Right hindlimb (tissue), 1 donor: ENCODE data around the gene SPATA2L.
A peak's percentile ranks its signal among the peaks of the same experiment; 100 is the strongest.

Source experiments
- DNase-seq: peaks from one replicate; pipeline ENCODE4 v3.0.0-alpha.2; 2018

Gene SPATA2L, protein sequence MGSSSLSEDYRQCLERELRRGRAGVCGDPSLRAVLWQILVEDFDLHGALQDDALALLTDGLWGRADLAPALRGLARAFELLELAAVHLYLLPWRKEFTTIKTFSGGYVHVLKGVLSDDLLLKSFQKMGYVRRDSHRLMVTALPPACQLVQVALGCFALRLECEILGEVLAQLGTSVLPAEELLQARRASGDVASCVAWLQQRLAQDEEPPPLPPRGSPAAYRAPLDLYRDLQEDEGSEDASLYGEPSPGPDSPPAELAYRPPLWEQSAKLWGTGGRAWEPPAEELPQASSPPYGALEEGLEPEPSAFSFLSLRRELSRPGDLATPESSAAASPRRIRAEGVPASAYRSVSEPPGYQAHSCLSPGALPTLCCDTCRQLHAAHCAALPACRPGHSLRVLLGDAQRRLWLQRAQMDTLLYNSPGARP

DNA sequence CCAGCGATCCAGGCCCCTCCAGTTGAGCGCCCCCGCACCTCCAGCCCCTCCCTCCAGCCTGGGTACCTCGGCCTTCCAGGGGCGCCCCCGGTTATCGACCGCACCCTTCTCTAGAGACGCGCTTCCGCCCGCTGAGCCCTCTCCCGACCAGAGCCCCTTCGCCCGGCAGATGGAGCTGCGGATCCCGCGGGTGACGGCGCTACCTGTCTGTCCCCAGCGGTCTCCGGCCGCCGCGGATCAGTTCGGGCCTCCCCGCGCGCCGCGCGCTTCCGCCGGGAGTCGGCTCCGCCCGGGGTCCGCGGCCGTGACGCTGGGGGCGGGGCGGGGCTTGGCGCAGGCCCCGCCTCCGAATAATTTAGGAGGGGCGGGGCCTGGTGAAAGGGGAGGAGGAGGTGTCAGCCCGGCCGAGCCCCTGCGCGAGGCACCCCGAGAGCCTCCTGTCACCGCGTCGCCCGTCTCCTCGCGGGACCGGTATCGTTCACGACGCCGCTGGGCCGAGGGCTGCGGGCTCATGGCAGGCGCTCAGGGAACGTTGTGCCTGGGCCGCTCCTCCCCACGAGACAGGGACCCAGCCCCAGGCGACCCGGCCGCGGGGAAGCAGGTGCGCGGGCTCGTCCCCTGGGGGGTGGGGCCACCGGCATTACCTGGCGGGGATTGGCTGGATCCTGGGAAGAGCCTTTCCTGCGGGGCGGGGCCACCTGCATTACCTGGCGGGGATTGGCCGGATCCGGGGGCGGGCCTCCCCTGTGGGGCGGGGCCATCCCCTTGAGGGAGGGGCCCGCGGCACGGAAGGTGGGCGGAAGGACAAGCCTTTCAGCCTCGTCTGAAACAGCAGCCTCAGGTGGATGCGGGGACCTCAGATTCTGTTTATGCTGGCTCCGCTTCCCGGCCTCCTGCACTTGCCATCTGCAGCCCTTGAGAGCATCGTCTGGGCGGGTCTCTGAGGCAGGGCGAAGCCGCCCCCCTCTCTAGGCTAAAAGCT is at the start of gene SPATA2L:
Gene SPATA2L, minus strand, starts transcription at position 281 of the 982 bp plus-strand sequence. CDS start 473 bp downstream, outside the sequence.
- peak; percentile 84 for DNase-seq

DNA sequence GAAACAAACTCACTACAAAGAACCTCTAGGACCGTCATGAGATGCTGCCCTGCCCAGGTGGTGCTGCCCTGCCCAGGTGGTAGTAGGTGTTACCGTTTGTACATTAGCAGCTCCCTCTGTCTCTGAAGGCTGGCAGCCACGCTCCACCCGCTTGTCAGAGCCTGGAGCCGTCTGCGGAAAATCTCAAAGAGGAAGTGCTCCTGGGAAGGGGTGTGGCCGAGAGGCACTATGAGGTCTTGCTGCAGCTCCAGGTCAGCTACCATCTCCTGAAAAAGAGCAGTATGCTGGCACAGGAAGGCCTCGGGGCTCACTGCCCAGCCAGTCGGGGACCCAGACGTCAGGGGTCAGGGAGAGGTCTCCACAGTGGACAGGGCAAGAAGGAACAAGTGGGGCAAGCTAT is 48.1 kb upstream of the SPATA2L start:
- no peak for DNase-seq

DNA sequence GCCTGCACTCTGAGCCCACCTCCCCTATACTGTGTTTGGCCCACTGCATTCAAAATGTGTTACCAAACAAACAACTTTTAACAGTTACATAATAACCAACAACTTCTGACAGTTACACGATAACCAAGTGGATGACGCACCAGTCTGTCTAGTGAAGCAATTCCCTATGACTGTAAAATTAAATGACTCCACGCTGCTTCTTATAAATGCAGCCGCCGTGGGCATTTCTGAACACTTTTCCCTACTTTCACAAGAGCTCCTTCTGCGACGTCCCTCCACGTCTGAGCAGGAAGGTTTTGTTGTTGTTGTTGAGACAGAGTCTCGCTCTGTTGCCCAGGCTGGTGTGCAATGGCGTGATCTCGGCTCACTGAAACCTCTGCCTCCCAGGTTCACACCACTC is 47.4 kb upstream of the SPATA2L start:
- no peak for DNase-seq

DNA sequence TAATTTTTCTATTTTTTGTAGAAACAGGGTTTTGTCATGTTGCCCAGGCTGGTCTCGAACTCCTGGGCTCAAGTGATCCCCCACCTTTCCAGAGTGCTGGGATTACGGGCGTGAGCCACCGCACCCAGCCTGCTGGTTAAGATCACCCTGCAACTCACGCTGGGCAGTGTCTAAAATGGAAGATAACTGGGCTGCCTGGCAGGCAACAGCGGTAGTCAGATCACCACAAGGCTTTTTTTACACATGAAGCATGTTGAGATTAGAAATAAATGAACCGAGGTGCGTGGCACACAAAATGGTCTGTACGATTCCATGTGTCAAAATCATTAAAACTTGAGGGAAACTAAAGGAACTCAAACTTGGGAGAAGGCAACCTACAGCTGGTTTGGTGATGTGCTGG is 46.6 kb upstream of the SPATA2L start:
- DNase-seq: no peak

DNA sequence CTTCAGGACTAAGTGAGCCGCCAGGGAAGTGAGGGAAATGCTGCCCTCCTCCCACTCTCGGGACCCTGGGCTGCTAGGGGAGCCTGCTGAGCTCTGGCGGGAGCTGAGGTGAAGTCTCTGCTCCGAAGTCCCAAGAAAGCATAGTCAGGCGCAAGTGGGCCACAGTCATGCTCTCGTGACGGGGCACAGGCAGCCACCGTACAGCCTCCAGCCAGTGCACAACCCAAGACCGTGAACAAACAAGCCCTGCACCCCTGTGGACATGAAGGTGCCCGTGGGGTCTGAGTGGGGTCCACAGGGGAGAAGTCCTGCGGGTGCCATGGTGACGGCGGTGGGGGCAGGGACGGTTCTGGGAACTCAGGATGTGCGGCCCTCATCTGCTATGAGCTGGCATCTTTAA is 44.5 kb upstream of the SPATA2L start:
- no peak for DNase-seq

DNA sequence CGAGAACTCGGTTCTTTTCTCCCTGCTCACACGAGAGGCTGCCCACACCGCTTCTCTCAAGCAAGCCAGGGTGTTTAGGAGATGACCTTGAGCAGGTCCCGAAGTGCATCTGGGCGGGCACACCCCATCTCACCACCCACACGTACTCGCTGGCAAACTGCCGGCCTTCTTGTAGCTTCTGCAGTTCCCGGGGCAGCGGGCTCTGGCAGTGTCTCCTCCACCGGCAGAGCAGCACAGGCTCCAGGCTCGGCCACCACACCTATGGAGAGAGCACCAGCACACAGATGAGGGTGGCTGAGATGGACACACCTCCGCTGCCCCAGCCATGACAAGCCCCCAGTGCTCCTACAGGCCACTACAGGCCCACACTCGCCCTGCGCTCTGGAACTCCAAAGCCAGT is 43.3 kb upstream of the SPATA2L start:
- no peak for DNase-seq

DNA sequence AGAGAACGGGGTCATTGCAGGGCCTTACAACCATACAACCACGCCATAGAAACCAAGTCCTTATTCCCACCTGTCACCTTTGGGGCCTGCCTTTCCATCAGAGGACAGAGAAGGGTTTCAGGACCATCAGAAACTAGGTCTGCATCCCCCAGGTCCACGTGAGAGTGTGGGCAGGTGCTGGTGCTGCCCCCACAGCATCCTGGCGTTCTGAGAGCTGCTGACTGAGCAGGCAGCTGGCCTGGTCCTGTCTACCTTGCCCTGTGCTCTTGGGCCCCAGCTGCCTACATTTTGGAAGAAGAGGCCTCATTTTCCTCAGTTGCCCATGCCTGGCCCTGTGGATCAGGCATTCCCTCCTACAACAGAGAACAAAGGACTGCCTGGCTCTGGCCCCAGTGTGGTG is 41.4 kb upstream of the SPATA2L start:
- no peak for DNase-seq

DNA sequence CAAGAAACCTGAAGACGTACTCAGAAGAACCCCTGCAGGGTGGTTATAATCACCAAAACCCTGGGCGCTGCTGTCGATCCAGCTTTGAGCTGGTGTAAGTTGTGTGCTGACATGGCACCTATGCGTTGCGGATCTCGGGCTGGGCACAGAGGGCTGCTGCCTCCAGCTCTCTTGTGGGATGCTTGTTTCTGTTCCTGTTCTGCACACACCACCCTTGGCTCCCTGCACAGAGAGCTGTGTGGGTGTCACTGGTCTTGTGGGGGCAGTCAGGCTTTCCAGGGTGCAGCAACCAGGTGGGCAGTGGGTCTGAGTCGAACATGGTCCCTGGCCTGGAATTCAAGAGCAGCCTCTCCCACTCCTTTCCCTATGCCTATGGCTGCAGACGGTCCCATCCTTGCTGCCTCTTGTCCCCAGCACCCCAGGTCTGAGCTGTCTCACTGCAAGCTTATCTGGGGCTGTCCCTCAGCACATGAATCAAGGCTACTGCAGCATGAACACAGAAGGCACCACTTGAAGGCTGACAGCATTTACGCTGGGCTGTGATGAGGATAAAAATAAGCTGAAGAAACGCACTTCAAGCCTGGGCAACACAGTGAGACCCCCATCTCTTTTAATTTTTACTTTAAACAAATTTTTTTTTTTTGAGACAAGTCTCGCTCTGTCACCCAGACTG is 40.0 kb upstream of the SPATA2L start:
- no peak for DNase-seq

DNA sequence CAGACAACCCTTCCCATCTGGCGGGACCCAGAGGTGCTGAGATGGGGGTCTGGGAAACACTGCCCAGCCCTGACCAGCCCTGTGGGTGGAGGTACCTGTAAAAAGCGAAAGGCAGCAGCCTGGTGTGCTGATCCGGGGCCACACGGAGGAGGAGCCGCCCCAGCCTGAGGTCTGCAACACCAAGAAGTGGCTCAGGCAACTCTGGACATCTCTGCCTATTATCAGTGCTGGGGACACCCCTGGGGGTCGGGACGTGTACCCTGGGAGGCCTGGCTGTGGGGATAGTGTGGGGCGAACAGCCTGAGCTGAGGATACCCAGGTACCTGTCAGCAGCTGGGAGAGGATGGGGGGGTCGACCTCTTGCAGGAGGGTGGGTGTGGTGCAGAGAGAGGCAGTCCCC is 37.9 kb upstream of the SPATA2L start:
- DNase-seq: no peak

DNA sequence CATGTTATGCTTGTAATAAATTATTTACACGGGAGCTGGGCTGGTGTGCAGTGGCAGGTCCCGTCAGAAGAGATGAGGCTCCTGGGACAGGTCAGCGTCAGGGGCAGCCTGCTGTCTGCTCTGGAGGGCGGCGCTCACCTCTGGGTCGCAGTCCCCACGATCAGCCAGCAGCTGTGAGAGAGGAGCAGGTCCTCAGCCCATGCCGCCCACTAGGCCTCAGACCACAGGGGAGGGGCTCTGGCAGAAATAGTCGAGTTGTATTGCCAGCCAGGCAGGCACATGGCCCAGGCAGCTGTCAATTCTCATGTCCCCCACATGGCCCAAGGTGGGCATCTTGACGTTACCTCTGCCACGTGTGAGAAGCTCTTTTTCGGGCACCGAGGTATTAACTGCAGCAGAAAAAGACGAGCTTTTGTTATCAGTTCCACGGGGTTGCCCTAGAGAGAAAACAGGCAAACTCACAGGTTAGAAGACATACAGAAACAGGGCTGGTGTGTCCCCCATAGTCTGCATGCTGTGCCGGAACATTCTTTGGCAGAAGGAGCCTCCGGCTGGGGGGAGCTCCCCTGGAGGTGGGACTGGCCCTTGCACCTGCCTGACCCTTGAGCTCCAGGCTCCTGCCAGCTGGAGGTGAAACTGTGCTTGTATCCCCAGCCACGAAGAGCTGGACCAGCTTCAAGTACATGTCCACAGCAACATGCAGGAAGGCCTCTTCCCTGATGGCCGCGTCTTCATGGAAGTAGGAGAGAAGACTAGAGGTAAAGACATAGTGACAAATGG is 37.2 kb upstream of the SPATA2L start:
- DNase-seq: no peak

DNA sequence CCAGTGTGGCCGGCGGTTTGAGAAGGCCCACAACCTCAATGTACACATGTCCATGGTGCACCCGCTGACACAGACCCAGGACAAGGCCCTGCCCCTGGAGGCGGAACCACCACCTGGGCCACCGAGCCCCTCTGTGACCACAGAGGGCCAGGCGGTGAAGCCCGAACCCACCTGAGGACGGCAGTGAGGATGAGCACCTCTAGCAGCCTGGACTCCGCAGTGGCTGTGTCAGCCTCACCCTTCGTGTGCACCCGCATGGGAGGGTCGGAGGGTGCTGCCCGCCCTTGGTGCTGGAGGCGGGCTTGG is 36.5 kb upstream of the SPATA2L start:
- no peak for DNase-seq

DNA sequence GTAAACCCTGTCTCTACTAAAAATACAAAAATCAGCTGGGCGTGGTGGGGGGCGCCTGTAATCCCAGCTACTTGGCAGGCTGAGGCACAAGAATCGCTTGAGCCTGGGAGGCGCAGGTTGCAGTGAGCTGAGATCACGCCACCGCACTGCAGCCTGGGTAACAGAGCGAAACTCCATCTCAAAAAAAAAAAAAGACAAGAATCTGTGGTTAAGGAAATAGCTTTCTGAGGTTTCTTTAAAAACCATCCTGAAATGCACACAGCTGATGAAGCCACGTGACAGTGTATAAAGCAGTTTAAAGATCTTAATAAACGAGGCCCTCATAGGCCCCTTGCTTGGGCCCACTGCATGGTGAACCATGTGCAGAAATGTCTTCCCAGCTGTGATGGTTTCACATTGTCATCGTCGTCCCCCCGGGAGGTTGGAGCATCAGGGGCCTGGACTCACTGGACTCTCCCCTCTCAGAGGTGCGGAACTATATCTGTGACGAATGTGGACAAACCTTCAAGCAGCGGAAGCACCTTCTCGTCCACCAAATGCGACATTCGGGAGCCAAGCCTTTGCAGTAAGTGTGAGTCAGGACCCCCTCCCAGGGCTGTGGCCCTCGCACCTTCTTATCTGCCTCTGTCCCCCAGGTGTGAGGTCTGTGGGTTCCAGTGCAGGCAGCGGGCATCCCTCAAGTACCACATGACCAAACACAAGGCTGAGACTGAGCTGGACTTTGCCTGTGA is 36.0 kb upstream of the SPATA2L start:
- no peak for DNase-seq

DNA sequence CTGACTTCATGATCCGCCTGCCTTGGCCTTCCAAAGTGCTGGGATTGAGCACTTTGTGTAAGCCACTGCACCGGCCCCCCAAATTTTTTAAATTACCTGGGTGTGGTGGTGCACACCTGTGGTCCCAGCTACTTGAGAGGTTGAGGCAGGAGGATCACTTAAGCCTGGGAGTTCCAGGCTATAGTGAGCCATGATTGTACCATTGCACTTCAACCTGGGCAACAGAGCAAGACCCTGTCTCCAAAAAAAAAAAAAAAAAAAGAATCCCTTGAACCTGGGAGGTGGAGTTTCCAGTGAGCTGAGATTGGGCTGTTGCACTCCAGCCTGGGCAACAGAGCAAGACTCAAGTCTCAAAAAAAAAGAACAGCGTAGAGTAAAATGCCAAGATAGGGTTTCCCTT is 35.0 kb upstream of the SPATA2L start:
- DNase-seq: no peak

DNA sequence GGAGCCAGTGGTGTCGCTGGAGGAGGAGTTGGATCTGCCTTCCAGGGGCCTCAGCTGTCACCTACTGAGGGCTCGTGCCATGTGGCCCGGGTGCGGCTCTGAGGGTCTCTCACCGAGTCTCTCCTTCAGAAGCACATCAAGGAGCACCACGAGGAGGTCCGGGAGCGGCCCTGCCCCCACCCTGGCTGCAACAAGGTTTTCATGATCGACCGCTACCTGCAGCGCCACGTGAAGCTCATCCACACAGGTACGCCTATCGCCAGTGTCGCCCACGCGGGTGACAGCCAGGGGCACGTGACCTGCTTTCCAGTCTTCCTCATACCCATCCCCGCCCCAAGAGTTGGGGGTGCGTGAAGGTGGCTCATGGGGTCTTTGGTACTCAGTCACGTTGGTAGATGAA is 32.3 kb upstream of the SPATA2L start:
- no peak for DNase-seq

DNA sequence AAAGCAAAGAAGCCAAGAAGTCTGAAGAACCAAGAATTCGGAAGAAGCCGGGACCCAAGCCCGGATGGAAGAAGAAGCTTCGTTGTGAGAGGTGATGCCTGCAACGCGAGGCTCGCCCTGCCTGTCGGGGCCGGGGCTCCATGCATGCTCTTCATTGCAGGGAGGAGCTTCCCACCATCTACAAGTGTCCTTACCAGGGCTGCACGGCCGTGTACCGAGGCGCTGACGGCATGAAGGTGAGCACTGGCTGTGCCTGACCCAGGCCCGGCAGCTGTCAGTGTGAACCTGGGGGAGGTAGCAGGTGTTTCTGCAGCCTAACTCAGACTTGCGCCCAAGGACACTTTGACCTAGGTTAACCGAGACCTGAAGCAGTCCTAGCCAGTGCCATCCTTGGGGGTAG is 31.8 kb upstream of the SPATA2L start:
- no peak for DNase-seq

DNA sequence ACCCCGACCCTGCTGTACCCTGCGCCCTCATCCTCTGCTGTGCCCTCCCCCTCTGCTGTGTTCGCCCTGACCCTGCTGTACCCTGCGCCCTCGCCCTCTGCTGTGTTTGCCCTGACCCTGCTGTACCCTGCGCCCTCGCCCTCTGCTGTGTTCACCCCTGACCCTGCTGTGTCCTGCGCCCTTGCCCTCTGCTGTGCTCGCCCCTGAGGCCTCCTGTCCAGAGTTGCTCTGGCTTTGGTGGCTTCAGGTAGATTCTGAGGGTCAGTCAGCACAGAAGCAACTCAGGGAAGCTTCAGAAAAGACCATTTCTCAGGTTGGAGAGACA is 31.4 kb upstream of the SPATA2L start:
- no peak for DNase-seq

DNA sequence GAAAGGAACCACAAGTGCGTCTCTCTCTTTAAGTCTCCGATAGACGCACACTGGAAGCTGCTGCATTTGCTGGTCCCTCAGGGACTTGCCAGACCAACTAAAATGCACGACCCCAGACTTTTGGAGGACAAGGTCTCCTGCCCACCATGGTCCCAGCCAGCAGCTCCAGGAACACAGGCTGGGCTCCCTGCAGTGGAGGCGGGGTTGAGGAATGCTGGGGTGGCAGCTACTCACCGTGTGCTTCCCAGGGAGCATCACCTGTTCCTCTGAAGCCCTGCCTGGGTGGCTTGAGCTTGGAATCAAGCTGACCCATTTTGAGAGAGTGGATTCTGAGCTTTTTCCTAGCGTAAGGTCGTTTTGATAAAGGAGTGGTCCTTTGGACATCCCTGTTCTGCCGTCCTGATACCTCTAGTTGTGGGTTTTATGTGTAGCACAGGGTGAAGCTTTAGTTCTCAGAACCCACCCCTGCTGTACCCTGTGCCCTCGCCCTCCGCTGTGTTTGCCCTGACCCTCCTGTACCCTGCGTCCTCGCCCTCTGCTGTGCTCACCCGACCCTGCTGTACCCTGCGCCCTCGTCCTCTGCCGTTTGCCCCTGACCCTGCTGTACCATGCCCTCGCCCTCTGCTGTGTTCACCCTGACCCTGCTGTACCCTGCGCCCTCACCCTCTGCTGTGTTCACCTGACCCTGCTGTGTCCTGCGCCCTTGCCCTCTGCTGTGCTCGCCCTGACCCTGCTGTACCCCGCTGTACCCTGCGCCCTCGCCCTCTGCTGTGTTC is 30.8 kb upstream of the SPATA2L start:
- no peak for DNase-seq

DNA sequence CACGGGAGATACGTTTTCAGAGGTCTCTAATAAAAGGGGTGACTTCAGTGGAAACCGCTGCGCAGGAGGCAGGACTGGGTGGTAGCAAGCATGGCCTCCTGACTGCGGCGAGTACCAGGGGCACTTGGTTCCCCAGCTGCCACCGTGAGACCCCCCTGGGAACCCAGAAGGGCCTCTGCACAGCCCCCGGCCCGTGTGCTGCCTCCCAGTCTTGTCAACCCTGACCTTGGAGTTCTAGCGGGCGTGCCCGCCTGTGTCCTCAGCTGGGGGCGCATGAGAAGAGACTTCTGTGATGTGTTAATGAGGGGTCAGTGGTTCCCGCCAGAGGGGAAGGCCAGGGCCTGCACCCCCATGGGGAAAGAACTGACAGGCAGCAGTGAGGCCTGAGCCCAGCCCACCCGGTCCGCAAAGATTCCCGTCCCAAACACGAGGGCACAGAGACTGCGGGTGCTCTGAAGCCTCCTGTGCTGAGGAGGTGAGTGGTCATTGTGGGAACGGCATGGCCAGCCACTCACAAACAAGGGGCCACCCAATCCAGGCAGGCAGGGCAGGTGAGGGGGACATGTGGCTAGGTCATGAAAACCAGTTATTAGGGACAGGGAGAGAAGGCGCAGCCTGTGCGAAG is 29.2 kb upstream of the SPATA2L start:
- no peak for DNase-seq

DNA sequence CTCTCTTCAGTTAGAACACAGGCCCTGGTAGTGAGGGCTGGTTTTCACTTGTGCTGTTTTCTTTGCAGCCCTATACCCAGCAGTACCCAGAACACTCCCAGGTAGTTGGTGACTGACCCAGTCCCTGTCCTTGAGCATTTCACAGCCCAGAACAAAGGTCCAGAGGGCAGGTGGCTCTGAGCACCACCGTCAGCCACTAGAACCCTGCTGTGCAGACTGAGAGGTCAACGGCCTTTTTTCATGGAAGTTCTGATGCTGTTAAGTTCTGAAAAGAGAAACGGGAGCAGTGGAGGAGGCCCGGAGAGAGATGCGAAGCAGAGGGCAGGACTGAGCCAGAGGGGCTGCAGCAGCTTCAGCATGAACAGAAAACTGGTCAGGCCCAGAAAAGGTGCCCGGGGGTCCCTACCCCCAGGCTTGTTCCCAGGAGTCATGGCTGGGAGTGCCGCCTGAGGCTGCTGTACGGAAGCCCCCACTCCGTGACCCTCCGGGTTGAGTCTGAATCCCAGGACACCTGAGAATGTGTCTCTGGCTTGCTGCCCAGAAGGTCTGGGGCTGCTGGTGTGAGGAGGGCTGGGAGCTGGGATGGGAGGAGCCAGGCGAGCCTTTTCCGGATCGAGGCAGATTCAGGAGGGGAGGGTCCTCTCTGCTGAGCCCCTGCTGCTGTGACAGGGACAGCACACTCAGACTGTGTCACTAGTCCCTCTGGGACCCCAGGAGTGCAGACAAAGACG is 28.5 kb upstream of the SPATA2L start:
- peak; percentile 57 for DNase-seq

DNA sequence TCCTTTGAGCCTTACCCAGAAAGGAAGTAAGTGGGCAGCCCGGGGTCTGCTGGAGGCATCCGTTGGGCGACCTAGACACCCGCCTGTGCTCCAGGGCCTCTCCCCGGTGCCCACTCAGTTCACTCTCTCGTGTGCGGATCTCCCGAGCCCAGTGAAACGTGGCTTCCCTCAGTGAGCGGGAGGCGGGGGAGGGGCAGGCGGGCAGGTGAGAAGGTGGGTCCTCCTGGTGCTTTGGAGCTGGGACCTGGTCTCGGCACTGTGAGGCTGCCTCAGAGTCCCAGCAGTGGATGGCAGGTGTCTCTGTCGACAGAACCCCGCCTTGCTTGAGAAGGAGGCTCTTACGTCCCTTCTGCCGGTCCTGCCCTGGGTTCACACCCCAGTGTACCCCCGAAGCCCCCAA is 27.8 kb upstream of the SPATA2L start:
- DNase-seq: no peak
